GM19193 (cell line): ENCODE measurements around the gene DNAJB13.

Experiments
- POLR2A ChIP-seq: IDR thresholded peaks from 4 replicates; pipeline ENCODE4 v1.6.1; 2011; ENCODE audit not compliant: insufficient read depth, insufficient read length; ENCODE audit errors: extremely low read depth

The DNAJB13 gene

DNA sequence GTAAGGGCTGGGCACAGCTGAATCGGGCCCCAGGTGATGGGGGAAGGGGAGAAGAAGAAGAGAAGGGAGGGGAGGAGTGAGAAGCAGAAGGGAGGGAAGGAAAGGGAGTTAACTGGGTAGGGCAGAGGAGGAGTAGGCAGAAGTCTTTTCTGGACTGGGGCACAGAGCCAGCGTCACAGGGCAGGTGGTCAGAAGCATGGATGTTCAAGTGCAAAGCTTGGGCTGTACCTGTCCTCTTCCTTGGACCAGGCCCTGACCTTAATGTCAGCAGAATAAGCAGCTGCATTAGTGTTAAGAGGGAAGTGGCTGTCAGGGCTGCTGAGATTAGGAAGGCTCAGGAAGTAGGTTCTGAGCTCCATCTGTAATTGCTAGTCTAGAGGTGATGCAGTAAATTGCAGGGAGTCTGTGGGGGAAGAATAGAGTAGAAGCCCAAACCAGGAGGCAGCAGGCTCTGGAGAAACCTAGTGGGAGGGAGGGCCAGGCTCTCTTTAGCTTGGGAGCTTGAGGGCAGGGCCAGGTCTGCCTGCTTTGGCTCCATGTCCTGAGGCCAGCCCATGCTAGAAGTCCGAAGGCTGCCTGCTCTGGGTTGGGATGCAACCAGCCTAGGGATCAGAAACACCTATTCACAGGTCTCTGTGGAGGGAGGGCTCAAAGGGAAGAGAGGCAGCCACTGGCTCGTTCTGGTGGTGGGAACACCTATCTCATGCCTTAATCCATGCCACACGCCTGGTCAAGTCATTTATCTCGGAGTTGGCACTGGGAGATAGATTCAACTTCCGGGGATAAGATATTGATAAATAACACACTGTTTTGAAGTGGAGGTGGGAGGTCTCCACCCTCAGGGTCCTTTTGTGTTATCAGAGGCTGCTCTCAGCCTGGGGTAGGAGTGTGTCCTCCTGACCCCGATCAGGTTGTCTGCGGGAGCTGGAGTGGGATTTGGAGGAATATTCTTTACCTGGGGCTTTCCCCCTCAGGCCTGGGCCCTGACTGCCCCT is 59.8 kb downstream of the DNAJB13 start:
- no peak for TF ChIP-seq POLR2A

DNA sequence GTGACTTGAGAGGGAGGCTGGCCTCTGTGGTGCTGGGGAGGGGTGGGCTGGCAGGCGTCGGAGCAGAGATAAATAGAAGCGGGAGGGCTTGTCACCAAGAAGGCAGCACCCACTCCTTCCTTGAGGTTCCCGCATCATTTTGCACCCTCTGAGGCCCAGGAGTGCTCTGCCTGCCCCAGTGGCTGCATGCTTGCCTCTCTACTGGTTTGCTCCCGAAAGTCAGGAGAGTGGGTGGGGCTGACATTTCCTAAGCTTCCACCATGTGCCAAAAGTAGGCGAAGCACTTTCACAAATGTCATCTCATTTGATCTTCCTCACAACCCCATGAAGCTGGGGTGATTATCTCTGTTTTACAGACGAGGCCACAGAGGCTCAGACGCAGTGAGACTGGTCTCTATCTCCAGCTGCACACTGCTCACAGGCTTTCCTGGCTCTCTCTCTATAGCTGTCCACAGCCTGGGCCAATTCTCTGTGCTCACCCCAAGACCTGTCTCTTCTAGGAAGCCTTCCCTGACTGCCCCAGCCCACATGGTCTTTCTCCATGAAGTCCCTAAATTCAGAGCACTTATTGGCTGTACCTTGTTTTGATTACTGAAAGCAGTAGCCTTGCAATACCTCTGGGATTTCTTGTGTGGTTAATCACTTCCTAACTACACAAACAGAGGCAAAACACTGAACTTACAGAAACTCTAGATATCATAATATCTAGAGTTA is 60.7 kb downstream of the DNAJB13 start:
- no peak for TF ChIP-seq POLR2A

DNA sequence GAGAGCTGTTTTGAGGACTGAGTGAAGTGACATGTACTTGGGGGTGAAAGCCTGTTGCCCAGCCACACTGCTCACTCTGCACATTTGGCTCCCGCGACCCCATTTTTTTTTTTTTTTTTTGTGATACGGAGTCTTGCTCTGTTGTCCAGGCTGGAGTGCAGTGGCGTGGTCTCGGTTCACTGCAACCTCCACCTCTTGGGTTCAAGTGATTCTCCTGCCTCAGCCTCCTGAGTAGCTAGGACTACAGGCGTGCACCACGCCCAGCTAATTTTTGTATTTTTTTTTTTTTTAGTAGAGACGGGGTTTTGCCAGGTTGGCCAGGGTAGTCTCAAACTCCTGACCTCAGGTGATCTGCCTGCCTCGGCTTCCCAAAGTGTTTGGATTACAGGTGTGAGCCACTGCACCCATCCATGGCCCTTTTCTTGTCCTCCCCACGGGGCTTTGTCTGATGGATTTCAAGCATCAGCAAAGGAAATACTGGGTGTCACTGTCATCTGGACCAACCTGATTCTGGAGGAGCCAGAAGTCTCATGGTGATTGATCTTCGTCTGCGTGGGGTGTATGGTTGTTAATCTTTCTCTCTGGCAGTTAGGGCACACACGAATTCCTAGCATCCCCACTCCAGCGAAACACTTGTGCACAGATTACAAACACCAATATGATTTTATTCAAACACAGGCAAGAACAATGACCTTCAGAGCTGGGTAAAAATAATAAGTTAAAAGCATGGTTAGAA is 61.4 kb downstream of the DNAJB13 start:
- TF ChIP-seq POLR2A: no peak

DNA sequence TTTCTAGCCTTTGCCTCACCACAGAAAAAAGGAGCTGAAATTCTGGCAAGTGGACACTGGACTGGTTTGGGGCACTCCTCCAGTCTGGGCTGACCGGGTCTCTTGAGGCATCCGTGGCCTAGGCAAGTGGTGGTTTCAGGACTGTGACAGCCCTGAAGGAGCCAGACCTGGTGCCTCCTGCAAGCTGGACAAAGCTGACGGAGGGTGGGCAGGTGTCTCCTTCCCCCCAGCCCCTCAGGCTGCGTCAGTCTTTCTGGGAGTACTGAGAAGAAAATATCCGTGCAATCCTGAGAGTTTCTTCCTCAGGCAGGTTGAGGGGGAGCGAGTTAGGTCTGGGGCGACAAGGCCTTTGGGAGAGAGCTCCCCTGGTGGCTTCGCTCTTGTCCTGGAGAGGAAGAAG is 62.3 kb downstream of the DNAJB13 start:
- no peak for TF ChIP-seq POLR2A

DNA sequence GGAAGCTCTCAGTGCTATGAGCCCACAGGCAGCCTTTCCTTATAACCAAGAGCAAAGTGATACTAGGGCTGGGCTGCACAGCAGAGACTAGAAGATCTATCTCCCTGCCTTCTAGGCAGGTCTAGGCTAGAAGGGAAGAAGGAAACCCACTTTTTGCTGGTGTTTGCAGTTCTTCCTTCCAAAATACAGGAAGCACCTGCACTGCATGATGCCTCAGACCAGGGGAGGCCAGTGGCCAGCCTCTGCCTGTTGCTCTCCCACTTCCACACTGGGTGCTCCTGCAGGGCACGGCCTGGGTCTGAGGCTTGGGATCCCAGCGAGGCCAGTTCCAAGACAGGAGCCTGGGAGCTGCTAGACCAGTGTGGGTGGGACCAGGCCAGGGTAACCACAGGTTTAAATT is 64.1 kb downstream of the DNAJB13 start:
- no peak for TF ChIP-seq POLR2A

DNA sequence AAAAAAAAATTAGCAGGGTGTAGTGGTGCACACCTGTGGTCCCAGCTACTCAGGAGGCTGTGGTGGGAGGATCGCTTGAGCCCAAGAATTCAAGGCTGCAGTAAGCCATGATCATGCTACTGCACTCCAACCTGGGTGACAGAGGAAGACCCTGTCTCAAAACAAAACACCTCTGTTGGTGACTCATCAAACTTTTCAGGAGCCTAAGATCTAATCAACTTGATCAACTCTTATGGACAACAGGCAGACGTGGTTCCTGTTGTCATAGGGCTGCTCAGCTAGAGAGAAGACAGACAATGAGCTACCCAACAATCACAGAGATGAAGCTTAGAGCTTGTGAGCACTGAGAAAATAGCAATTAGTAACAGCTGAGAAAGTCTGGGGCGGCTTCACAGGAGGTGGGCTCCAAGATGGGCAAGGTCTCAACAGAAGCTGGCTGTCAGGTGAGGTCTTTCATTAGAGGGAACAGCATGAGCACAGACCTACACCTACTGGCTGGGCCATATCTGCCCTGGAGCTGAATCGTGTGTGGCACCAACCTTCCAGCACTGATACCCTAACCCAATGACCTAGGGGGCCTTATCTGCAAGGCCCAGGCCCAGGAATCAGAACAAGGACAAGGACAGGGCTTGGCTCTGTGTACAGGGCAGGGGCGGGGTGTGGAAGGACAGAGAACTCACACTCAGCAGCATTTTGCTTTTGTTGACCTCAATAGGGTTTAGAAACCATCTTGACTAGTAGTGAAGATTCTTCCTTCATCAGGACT is 65.3 kb downstream of the DNAJB13 start:
- no peak for TF ChIP-seq POLR2A

DNA sequence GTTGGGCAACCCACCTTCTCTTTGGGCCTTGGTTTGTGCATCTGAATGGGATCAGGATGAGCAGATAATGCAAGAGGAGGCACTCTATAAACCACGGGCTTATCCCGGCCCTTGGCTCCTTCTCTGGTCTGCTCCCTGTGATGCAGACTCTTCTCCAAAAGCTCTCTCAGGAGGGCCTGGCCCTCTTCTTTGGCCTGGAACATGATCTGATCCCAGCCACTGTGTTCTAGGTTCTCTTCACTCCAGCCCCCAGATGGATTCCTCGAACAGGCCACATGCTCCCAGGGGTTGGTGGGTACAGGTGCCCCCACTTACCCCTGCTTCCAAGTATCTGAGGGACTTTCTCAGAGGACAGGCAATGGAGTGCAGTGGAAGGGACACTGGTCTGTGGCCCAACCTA is 66.8 kb downstream of the DNAJB13 start:
- TF ChIP-seq POLR2A: no peak

DNA sequence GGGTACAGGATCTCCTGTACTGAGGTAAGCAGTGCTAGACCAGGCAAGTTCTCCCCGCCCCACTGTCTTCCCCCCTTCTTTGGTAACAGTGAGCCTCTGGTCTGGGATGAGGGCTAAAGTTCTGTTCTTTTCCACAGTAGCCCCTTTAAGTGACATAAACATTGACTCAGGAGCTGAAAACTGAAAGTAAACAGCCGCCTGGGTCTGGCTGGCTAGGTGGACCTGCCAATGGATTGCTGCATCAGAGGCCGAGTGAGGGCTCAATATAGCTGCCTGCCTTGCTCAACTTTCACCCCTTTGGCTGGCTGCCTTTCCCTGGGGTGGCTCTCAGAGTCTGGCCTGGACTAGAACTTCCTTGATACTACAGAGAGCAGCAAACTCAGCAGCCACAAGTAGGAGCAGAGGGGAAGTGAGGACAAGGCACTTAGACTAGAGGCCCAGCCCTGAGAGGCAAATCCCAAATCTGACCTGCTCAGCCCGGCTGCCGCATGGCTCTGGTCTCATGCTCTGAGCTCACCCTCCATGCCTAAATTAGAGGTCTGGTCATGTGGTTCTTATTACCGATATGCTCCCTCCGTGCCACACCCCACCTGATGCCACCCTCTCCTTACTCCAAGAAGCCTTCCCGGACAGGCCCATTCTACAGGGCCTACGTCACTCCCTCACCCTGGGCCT is 67.6 kb downstream of the DNAJB13 start:
- TF ChIP-seq POLR2A: no peak

DNA sequence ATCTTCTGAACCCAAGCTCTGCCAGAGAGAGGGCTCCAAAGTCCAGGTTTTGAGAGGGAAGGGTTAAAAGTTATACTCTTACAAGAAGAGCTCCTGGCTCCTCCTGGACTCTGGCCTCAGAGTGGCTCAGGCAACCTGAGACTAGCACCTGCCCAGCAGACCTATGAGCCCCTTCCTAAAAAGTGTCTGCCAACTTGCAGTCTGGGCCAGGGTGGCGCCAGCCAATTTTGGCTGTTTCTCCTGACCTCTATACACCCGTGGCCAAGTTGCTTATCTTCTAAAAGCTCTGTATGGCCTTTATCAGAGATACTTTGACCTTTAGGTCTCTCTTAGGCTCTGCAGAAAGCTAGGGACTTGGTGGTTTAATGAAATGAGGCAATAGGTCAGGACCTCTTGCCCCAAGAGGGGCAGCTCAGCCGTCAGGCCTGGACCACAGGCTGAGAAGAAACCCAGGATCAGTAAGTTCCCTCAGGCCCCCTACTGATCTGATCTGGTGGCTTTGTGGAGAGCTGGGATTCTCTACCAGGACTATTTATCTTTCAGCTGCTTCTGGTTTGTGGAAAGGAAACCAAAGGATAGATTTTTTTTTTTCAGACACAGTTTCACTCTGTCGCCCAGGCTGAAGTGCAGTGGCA is 68.4 kb downstream of the DNAJB13 start:
- no peak for TF ChIP-seq POLR2A

DNA sequence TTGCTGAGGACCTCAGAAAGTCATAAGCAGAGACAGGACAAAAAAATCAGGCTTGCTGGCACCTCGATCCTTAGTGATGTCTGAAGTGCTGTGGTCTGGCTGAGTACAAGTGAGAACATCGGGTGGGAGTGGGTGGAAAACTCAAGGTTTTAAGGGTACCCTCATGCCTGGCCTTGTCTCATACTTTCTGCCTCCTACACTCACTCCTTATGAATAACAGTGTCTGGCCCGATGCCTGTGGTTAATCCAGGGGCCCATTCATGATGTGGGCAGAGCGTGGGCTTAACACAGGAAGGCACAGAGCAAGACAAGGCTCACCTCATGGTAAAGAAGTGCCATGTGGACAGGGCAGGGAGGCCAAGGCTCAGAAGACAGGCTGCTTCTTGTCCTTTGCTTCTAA is 69.0 kb downstream of the DNAJB13 start:
- TF ChIP-seq POLR2A: no peak
